GM12865 (cell line): ENCODE results near the gene EHD4.

Experiments
- DNase-seq: peaks from one replicate; pipeline ENCODE4 v3.0.0; 2010; ENCODE audit warnings: low read depth
- H3K4me3 ChIP-seq: 2 replicates; pipeline ENCODE4 v1.5.1; 2011; ENCODE audit warnings: mild to moderate bottlenecking, low read depth, low read length, control low read depth
- CTCF ChIP-seq: IDR thresholded peaks from 2 replicates; pipeline ENCODE4 v1.5.1; 2011; ENCODE audit warnings: low read length, control low read depth, low read depth, inconsistent platforms; ENCODE audit not compliant: insufficient read depth; ENCODE audit errors: missing control alignments

EHD4 gene

GRCh38 chr15:41949401-41950126 lies 22.8 kb downstream of the EHD4 start:
- TF ChIP-seq CTCF, result no peak
- DNase-seq, result no peak
- H3K4me3 ChIP-seq, result no peak overlapping the region

DNA sequence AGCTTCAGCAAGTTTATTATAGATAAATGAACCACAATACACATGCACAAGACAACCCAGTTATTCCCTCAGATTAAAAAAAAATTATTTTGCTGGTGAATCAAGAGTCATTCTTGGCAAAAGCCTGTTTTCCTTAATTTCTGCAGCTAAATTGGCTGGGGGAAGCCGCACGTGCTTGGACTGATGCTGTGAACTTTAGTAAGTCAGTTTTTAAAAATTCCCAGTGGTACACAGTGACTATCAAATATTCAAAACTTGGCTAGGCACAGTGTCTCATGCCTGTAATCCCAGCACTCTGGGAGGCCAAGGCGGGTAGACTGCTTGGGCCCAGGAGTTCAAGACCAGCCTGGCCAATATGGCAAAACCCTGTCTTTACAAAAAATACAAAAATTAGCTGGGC lies 23.9 kb downstream of the EHD4 start:
- no peak for TF ChIP-seq CTCF

DNA sequence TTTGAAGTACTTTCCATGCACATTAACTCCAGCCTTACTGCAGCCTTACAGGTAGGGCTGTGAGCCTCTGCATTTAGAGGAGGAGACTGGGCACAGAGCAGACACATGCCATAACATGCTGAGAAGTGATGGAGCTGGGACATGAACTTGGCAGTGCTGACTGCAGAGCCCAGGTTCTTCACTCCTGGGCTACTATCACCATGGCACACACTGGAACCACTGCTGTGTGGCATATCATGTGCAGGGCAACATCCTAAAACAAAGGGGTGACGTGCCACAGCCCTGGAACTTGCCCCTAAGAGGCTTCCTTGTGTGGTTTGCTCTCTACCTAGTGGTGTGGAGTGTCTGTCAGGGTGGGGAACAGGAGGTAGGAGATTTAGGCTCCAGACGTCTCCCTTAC lies 25.4 kb downstream of the EHD4 start:
- H3K4me3 ChIP-seq, result no peak overlapping the region
- DNase-seq, result no peak
- TF ChIP-seq CTCF, result no peak

More for the DNA sequence above, 23.9 kb downstream of the EHD4 start:
- H3K4me3 ChIP-seq, result no peak overlapping the region
- DNase-seq, result no peak

DNA sequence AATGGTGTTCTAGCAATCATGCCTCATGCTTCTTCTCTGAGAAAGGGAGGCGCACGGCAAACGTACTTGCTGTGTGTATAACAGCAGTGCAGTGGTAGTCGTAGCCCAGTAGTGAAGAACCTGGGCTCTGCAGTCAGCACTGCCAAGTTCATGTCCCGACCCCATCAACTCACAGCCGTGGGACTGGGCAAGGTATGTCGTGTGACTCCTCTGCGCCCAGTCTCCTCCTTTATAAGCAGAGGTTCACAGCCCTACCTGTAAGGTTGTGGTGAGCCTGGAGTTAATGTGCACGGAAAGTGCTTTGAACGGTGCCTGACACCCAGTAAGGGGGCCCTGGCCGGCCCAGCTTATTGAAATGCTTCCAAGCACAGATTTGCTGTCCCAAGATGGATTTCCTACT lies 26.6 kb downstream of the EHD4 start:
- DNase-seq, result no peak

DNA sequence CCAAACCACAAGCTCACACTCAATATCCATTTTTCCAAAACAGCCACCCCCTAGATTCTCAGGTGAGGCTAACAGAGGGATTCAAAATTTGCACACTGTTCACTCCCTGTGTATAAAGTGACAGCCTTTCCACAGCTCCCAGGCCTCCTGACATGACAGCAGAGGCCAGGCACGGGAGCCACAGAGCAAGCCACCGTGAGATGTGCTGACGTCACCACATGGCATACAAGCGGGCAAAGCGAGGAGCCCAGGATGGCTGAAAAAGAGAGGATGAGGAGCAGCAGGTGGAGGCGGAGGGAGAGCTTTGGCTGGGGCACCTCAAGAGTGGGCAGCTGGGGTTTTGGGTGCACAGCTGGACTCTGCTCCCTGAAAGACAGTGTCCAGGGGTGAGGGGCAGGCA lies 27.1 kb downstream of the EHD4 start:
- H3K4me3 ChIP-seq, result no peak overlapping the region
- TF ChIP-seq CTCF, result no peak
- no peak for DNase-seq

More for the DNA sequence above, 26.6 kb downstream of the EHD4 start:
- no peak overlapping the region for H3K4me3 ChIP-seq
- no peak for TF ChIP-seq CTCF

- DNase-seq, result no peak
- no peak for TF ChIP-seq CTCF
These were observed 27.9 kb downstream of the EHD4 start for GRCh38 chr15:41944313-41944940.

More at GRCh38 chr15:41944313-41944940, 27.9 kb downstream of the EHD4 start:
- no peak overlapping the region for H3K4me3 ChIP-seq
